HepG2 (cell line): Measurements from ENCODE around the gene CRISP3.

Experiments used
- AFF4 ChIP-seq: sonication (generic); formaldehyde crosslinking; IDR thresholded peaks from 2 replicates; pipeline ENCODE4 v1.4.0; 2020; ENCODE audit warnings: missing genetic modification reagents
- CREB3 ChIP-seq: sonication (generic); formaldehyde crosslinking; IDR thresholded peaks from 2 replicates; pipeline ENCODE4 v1.5.0; 2020; ENCODE audit warnings: missing genetic modification reagents
- FOXA1 ChIP-seq, 2 experiments: fragments of 450-650 bp in 1 of 2; sonication (generic) in 1 of 2; formaldehyde crosslinking in 1 of 2; IDR thresholded peaks; 2 replicates each; pipeline versions ENCODE4 v1.4.0 to v1.6.1; 2016 to 2020; ENCODE audit warnings: missing genetic modification reagents in 1 of 2
- FOXK2 ChIP-seq: fragments of 450-650 bp; IDR thresholded peaks from 2 replicates; pipeline ENCODE4 v1.6.1; 2016
- GATAD2A ChIP-seq: IDR thresholded peaks from 2 replicates; pipeline ENCODE4 v1.6.1; 2016
- GPBP1L1 ChIP-seq: sonication (generic); formaldehyde crosslinking; IDR thresholded peaks from 2 replicates; pipeline ENCODE4 v1.5.0; 2020; ENCODE audit warnings: mild to moderate bottlenecking, missing genetic modification reagents
- RFXANK ChIP-seq: IDR thresholded peaks from 2 replicates; pipeline ENCODE4 v1.6.1; 2016
- TFE3 ChIP-seq: IDR thresholded peaks from 2 replicates; pipeline ENCODE4 v1.6.1; 2016
- YY1 ChIP-seq: IDR thresholded peaks from 2 replicates; pipeline ENCODE4 v1.6.1; 2011; ENCODE audit warnings: low read length, low read depth, moderate library complexity, mild to moderate bottlenecking; ENCODE audit not compliant: insufficient read depth, insufficient replicate concordance
- ZNF143 ChIP-seq: sonication (generic); formaldehyde crosslinking; IDR thresholded peaks from 2 replicates; pipeline ENCODE4 v1.4.0; 2020; ENCODE audit warnings: missing genetic modification reagents
- ZNF280D ChIP-seq: sonication (generic); formaldehyde crosslinking; IDR thresholded peaks from 2 replicates; pipeline ENCODE4 v1.5.1; 2020; ENCODE audit warnings: mild to moderate bottlenecking, missing genetic modification reagents
- ZNF331 ChIP-seq: sonication (generic); formaldehyde crosslinking; IDR thresholded peaks from 2 replicates; pipeline ENCODE4 v1.4.0; 2020; ENCODE audit warnings: missing genetic modification reagents
- ZNF577 ChIP-seq: sonication (generic); formaldehyde crosslinking; IDR thresholded peaks from 2 replicates; pipeline ENCODE4 v1.4.0; 2020; ENCODE audit warnings: mild to moderate bottlenecking, low read depth, missing genetic modification reagents, borderline replicate concordance

- no peak for TF ChIP-seq ZNF280D
- TF ChIP-seq CREB3 (CRISPR knock-in tag): no peak
- no peak for TF ChIP-seq ZNF331
- no peak for TF ChIP-seq ZNF143
- no peak for TF ChIP-seq FOXK2
- TF ChIP-seq ZNF577 (CRISPR knock-in tag): no peak
- TF ChIP-seq RFXANK (CRISPR knock-in tag): no peak
- TF ChIP-seq GPBP1L1: no peak
- no peak for TF ChIP-seq GATAD2A (CRISPR knock-in tag)
- TF ChIP-seq FOXA1 (IDR thresholded peaks at IDR 0.05): no peak
- TF ChIP-seq FOXA1 (CRISPR knock-in tag; IDR thresholded peaks at IDR 0.05): no peak
- TF ChIP-seq AFF4: no peak
- TF ChIP-seq TFE3: no peak
- no peak for TF ChIP-seq YY1
Measured at GRCh38 chr6:49790341-49790740, 46.2 kb upstream of the CRISP3 start.
